Liver (tissue), 9 donors: Measurements from ENCODE around the gene PLEKHA5. TPM values are rescaled to one million over a fixed set of nuclear protein-coding genes. Genes with fewer than 3 reads are reported as not detected.

Experiments
- DNase-seq: peaks from one replicate; pipeline ENCODE4 v3.0.0-alpha.2; 2017; ENCODE audit warnings: low spot score
- H3K27ac ChIP-seq, 2 donors: one replicate each; pipeline ENCODE4 v1.7.0; 2013; ENCODE audit warnings: inconsistent platforms in 2 of 2, low read length in 2 of 2, control low read depth in 1 of 2, low read depth in 1 of 2, mild to moderate bottlenecking in 1 of 2
- H3K27me3 ChIP-seq, 4 donors: one replicate each; pipeline versions ENCODE4 v1.6.1 to v1.7.0; 2013; ENCODE audit warnings: low read length in 3 of 4, inconsistent platforms in 1 of 4, mild to moderate bottlenecking in 1 of 4, moderate library complexity in 1 of 4; ENCODE audit not compliant: control insufficient read depth in 4 of 4, insufficient read depth in 4 of 4
- H3K36me3 ChIP-seq, 4 donors: one replicate each; pipeline versions ENCODE4 v1.6.1 to v1.7.0; 2013; ENCODE audit warnings: low read length in 3 of 4, mild to moderate bottlenecking in 3 of 4, low read depth in 1 of 4, moderate library complexity in 1 of 4; ENCODE audit not compliant: control insufficient read depth in 4 of 4, insufficient read depth in 3 of 4
- H3K4me1 ChIP-seq, 4 donors: one replicate each; pipeline versions ENCODE4 v1.6.1 to v1.7.0; 2013; ENCODE audit warnings: low read length in 3 of 4, mild to moderate bottlenecking in 3 of 4, moderate library complexity in 1 of 4; ENCODE audit not compliant: control insufficient read depth in 4 of 4, insufficient read depth in 4 of 4
- H3K4me3 ChIP-seq, 3 donors: one replicate each; pipeline versions ENCODE4 v1.6.1 to v1.7.0; 2013; ENCODE audit warnings: low read length in 3 of 3, control low read depth in 1 of 3, low read depth in 1 of 3, mild to moderate bottlenecking in 1 of 3
- H3K9ac ChIP-seq, 2 donors: one replicate each; pipeline ENCODE4 v1.7.0; 2013; ENCODE audit warnings: low read length in 2 of 2, mild to moderate bottlenecking in 2 of 2, moderate library complexity in 2 of 2, control low read depth in 1 of 2, low read depth in 1 of 2
- H3K9me3 ChIP-seq, 4 donors: one replicate each; pipeline versions ENCODE4 v1.6.1 to v1.7.0; 2013; ENCODE audit warnings: low read length in 3 of 4; ENCODE audit not compliant: control insufficient read depth in 4 of 4
- EGR1 ChIP-seq, 2 donors: IDR thresholded peaks; 2 replicates each; pipeline ENCODE4 v1.6.1; 2016 to 2018; ENCODE audit warnings: antibody characterized with exemption in 2 of 2, low read depth in 2 of 2
- FOXA1 ChIP-seq: IDR thresholded peaks from 2 replicates; pipeline ENCODE4 v1.6.1; 2016; ENCODE audit warnings: antibody characterized with exemption
- FOXA2 ChIP-seq: IDR thresholded peaks from 2 replicates; pipeline ENCODE4 v1.6.1; 2016; ENCODE audit warnings: antibody characterized with exemption
- GABPA ChIP-seq, 2 donors: IDR thresholded peaks in 1 of 2; conservative IDR thresholded peaks in 1 of 2; 2 replicates each; pipeline ENCODE4 v1.6.1; 2016; ENCODE audit warnings: antibody characterized with exemption in 2 of 2, mild to moderate bottlenecking in 1 of 2, moderate library complexity in 1 of 2
- HNF4A ChIP-seq, 2 donors: conservative IDR thresholded peaks; 2 replicates each; pipeline ENCODE4 v1.6.1; 2016; ENCODE audit warnings: antibody characterized with exemption in 2 of 2, mild to moderate bottlenecking in 2 of 2
- HNF4G ChIP-seq: IDR thresholded peaks from 2 replicates; pipeline ENCODE4 v1.6.1; 2016; ENCODE audit warnings: antibody characterized with exemption
- JUND ChIP-seq, 2 donors: IDR thresholded peaks; 2 replicates each; pipeline ENCODE4 v1.6.1; 2016; ENCODE audit warnings: antibody characterized with exemption in 2 of 2
- MAX ChIP-seq: IDR thresholded peaks from 2 replicates; pipeline ENCODE4 v1.6.1; 2016; ENCODE audit warnings: antibody characterized with exemption
- NR2F2 ChIP-seq: IDR thresholded peaks from 2 replicates; pipeline ENCODE4 v1.6.1; 2016; ENCODE audit warnings: antibody characterized with exemption
- RAD21 ChIP-seq, 2 donors: IDR thresholded peaks; 2 replicates each; pipeline ENCODE4 v1.6.1; 2016; ENCODE audit warnings: antibody characterized with exemption in 2 of 2, mild to moderate bottlenecking in 2 of 2
- REST ChIP-seq: IDR thresholded peaks from 2 replicates; pipeline ENCODE4 v1.6.1; 2016; ENCODE audit warnings: antibody characterized with exemption, mild to moderate bottlenecking
- RXRA ChIP-seq, 2 donors: IDR thresholded peaks; 2 replicates each; pipeline ENCODE4 v1.6.1; 2017 to 2018; ENCODE audit warnings: antibody characterized with exemption in 2 of 2, mild to moderate bottlenecking in 1 of 2
- SP1 ChIP-seq: IDR thresholded peaks from 2 replicates; pipeline ENCODE4 v1.6.1; 2018; ENCODE audit warnings: antibody characterized with exemption, mild to moderate bottlenecking
- TAF1 ChIP-seq: conservative IDR thresholded peaks from 2 replicates; pipeline ENCODE4 v1.6.1; 2016; ENCODE audit warnings: antibody characterized with exemption, mild to moderate bottlenecking
- YY1 ChIP-seq: IDR thresholded peaks from 2 replicates; pipeline ENCODE4 v1.6.1; 2016; ENCODE audit warnings: antibody characterized with exemption, mild to moderate bottlenecking
- ZBTB33 ChIP-seq: IDR thresholded peaks from 2 replicates; pipeline ENCODE4 v1.6.1; 2016; ENCODE audit warnings: antibody characterized with exemption
- WGBS: extraction: QIAGEN DNeasy Blood & Tissue Kit; methylation state at CpG from one replicate; pipeline ENCODE4 v1.1.7; 2013; 5-methylcytosine and 5-hydroxymethylcytosine counted together
- polyA plus RNA-seq, 2 donors: library from polyadenylated mRNA; stranded (reverse) in 1 of 2; unstranded in 1 of 2; fragments of 200-250 nt in 1 of 2; fragments of >200 nt in 1 of 2; fragmentation: Nextera tagmentation in 1 of 2; extraction: Ambion mirVana in 1 of 2; gene quantifications; one replicate each; pipeline versions ENCODE4 v1.2.1 to v1.2.3, GENCODE V29; 2013 to 2015
- total RNA-seq, 2 donors: library from RNA; depleted of rRNA; stranded (reverse); fragments of >200 nt; gene quantifications; one replicate each; pipeline ENCODE4 v1.2.3, GENCODE V29; 2014
- TF ChIP-seq, protein P1 (sequence below): IDR thresholded peaks from 2 replicates; pipeline ENCODE4 v1.6.1; 2016; ENCODE audit warnings: antibody characterized with exemption
- TF ChIP-seq, protein P2 (sequence below): fragments of 150-350 bp; IDR thresholded peaks from 2 replicates; pipeline ENCODE4 v1.5.1; 2017; ENCODE audit warnings: improper control_type of control experiment, low read depth, low read length; ENCODE audit not compliant: missing input control
- donor health status: healthy.
- donor health status: healthy.
- donor health status: healthy.
- donor health status: healthy.
- donor health status: healthy.

Gene PLEKHA5
- total and polyA plus RNA-seq, 4 donors = 4.6 to 25.5 (median 16.8) TPM

DNA sequence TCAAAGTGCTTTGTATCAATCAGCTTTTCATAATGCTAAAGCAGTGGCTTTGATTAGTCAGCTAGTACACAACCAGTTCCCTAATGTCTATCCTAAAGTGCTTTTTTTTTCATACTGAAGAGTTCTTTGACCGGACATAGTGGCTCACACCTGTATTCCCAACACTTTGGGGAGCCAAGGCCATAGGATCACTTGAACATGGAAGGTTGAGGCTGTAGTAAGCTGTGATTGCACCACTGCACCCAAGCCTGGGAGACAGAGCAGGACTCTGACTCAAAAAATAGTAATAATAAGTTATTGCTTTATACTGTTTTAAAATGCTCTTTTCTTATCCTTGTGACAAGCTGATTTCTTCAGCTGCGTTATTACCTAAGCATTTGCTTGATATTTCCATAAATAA lies 155.1 kb downstream of the PLEKHA5 start (continued):
- TF ChIP-seq HNF4G (no peak), HNF4A (conservative IDR thresholded peaks at IDR 0.05) (no peak), JUND (IDR thresholded peaks at IDR 0.05) (no peak)

- Histone ChIP-seq H3K4me3 (no peak overlapping the region), H3K9ac (no peak overlapping the region), H3K27ac (no peak overlapping the region), H3K36me3 (peaks cover 2 to 13% (median 4%) of the 10 kb centered on the region in 4 donors), H3K4me1 (peaks cover 0 to 14% (median 2%) of the 10 kb centered on the region in 4 donors), H3K27me3 (no peaks in the 10 kb centered on the region), H3K9me3 (no peaks in the 10 kb centered on the region)
- TF ChIP-seq JUND (IDR thresholded peaks at IDR 0.05) (peak in 1 of 2 donors; percentile 33), HNF4A (conservative IDR thresholded peaks at IDR 0.05) (peak; percentile 41 to 48), RXRA (IDR thresholded peaks at IDR 0.05) (peak; percentile 19 to 53), EGR1 (IDR thresholded peaks at IDR 0.05; ENCODE audit: low read depth in 2 of 2) (no peak), HNF4G (peak; percentile 2)
- DNase-seq = no peak
- 31% methylated on average over 6 of the region's 6 CpGs for whole genome bisulfite sequencing
These were observed 156.4 kb downstream of the PLEKHA5 start for GRCh38 chr12:19285793-19286448.

GRCh38 chr12:19287302-19287701 lies 157.8 kb downstream of the PLEKHA5 start:
- Histone ChIP-seq H3K9ac (no peak overlapping the region), H3K27me3 (no peaks in the 10 kb centered on the region), H3K4me3 (no peak overlapping the region), H3K36me3 (peaks cover 0 to 13% (median 4%) of the 10 kb centered on the region in 4 donors), H3K27ac (no peak overlapping the region), H3K9me3 (no peaks in the 10 kb centered on the region), H3K4me1 (peaks cover 0 to 14% (median 2%) of the 10 kb centered on the region in 4 donors)
- WGBS = 80% methylated on average over 1 of the region's 1 CpG
- TF ChIP-seq, protein P1, sequence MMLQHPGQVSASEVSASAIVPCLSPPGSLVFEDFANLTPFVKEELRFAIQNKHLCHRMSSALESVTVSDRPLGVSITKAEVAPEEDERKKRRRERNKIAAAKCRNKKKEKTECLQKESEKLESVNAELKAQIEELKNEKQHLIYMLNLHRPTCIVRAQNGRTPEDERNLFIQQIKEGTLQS = no peak
- TF ChIP-seq FOXA2 (no peak), ZBTB33 (no peak), GABPA (IDR thresholded peaks at IDR 0.05 in 1 of 2, conservative IDR thresholded peaks at IDR 0.05 in 1 of 2) (no peak), HNF4A (conservative IDR thresholded peaks at IDR 0.05) (no peak), TAF1 (no peak), RXRA (IDR thresholded peaks at IDR 0.05) (no peak), SP1 (no peak), JUND (IDR thresholded peaks at IDR 0.05) (no peak), YY1 (no peak), NR2F2 (no peak), REST (no peak), MAX (no peak), EGR1 (IDR thresholded peaks at IDR 0.05; ENCODE audit: low read depth in 2 of 2) (no peak), FOXA1 (no peak), RAD21 (IDR thresholded peaks at IDR 0.05) (no peak), HNF4G (no peak)
- TF ChIP-seq, protein P2, sequence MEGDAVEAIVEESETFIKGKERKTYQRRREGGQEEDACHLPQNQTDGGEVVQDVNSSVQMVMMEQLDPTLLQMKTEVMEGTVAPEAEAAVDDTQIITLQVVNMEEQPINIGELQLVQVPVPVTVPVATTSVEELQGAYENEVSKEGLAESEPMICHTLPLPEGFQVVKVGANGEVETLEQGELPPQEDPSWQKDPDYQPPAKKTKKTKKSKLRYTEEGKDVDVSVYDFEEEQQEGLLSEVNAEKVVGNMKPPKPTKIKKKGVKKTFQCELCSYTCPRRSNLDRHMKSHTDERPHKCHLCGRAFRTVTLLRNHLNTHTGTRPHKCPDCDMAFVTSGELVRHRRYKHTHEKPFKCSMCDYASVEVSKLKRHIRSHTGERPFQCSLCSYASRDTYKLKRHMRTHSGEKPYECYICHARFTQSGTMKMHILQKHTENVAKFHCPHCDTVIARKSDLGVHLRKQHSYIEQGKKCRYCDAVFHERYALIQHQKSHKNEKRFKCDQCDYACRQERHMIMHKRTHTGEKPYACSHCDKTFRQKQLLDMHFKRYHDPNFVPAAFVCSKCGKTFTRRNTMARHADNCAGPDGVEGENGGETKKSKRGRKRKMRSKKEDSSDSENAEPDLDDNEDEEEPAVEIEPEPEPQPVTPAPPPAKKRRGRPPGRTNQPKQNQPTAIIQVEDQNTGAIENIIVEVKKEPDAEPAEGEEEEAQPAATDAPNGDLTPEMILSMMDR = no peak
- DNase-seq = no peak
